ENCODE measurements around the gene CES4A.

DNA sequence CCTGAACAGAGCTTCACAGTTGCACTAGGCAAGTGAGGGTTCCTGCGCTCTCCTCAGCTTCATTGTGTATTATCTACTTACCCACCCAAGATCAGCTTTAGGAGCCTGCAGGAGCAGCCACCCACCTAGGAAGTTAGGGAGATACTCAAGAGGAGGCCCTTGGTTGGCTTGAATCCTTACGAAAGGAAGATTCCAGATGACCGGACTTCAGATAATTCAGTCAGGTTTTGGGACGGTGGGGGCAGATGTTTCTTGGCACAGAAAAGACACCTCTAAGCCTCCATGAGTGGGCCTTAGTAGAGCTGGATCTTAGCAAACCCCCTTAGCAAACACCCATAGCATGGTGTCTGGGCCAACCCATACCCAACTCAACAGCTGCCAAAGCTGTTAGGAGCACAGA lies 38.2 kb downstream of the CES4A start:
- TF ChIP-seq, protein P1, sequence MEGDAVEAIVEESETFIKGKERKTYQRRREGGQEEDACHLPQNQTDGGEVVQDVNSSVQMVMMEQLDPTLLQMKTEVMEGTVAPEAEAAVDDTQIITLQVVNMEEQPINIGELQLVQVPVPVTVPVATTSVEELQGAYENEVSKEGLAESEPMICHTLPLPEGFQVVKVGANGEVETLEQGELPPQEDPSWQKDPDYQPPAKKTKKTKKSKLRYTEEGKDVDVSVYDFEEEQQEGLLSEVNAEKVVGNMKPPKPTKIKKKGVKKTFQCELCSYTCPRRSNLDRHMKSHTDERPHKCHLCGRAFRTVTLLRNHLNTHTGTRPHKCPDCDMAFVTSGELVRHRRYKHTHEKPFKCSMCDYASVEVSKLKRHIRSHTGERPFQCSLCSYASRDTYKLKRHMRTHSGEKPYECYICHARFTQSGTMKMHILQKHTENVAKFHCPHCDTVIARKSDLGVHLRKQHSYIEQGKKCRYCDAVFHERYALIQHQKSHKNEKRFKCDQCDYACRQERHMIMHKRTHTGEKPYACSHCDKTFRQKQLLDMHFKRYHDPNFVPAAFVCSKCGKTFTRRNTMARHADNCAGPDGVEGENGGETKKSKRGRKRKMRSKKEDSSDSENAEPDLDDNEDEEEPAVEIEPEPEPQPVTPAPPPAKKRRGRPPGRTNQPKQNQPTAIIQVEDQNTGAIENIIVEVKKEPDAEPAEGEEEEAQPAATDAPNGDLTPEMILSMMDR (tag by site-specific recombination; IDR thresholded peaks at IDR 0.05): no peak
- TF ChIP-seq ATF2 (tag by site-specific recombination; IDR thresholded peaks at IDR 0.05; ENCODE audit: low read depth): no peak

Measured in HEK293 (cell line).